ENCODE data around the gene KDM3B.
"Not testable (repeated sequence)": the region's sequence is repeated elsewhere in the genome, so short reads cannot be mapped to it uniquely, and the experiment has no call there.

Gene KDM3B

GRCh38 chr5:138352071-138352721 is at the start of gene KDM3B:
Gene KDM3B, plus strand, starts transcription at chr5:138352685. Its CDS starts 111 bp downstream, at chr5:138352796.
- FAIRE-seq, result no peak

GRCh38 chr5:138303372-138303771 is 49.1 kb upstream of the KDM3B start:
- FAIRE-seq, result no peak
- DNase-seq (ENCODE audit: insufficient read length, low spot score), result no peak

More at GRCh38 chr5:138352071-138352721, at the start of gene KDM3B:
- peak; percentile 84 for DNase-seq (ENCODE audit: insufficient read length, low spot score)

GRCh38 chr5:138305797-138306196 is 46.7 kb upstream of the KDM3B start:
- FAIRE-seq, result peak; percentile 36
- no peak for DNase-seq (ENCODE audit: insufficient read length, low spot score)

- FAIRE-seq, result no peak
- DNase-seq (ENCODE audit: insufficient read length, low spot score), result no peak
Observed at GRCh38 chr5:138315751-138316278, 36.7 kb upstream of the KDM3B start.

- DNase-seq (ENCODE audit: insufficient read length, low spot score) (no peak), FAIRE-seq (no peak)
Observed at GRCh38 chr5:138316355-138316754, 36.1 kb upstream of the KDM3B start.

- DNase-seq (ENCODE audit: insufficient read length, low spot score); FAIRE-seq: not testable (repeated sequence)
Observed at GRCh38 chr5:138318211-138318610, 34.3 kb upstream of the KDM3B start.

- DNase-seq (ENCODE audit: insufficient read length, low spot score), result peak; percentile 30
- FAIRE-seq, result no peak
Observed at GRCh38 chr5:138330813-138331448, 21.6 kb upstream of the KDM3B start.

GRCh38 chr5:138331449-138332368 is 20.8 kb upstream of the KDM3B start, which contains the start of gene CDC25C:
Gene CDC25C, minus strand, starts transcription at chr5:138331804. Its CDS starts 624 bp downstream, at chr5:138331180.
- peak; percentile 92 for FAIRE-seq
- peak; percentile 97 for DNase-seq (ENCODE audit: insufficient read length, low spot score)

- FAIRE-seq (no peak), DNase-seq (ENCODE audit: insufficient read length, low spot score) (no peak)
Observed at GRCh38 chr5:138334867-138335447, 17.5 kb upstream of the KDM3B start.

- DNase-seq (ENCODE audit: insufficient read length, low spot score) (peak; percentile 68), FAIRE-seq (peak; percentile 13)
Observed at GRCh38 chr5:138336952-138337684, 15.4 kb upstream of the KDM3B start.

- peak; percentile 60 for FAIRE-seq
- peak; percentile 79 for DNase-seq (ENCODE audit: insufficient read length, low spot score)
Observed at GRCh38 chr5:138337685-138338410, 14.6 kb upstream of the KDM3B start, which contains the start of gene FAM53C. Gene FAM53C, plus strand, starts transcription at chr5:138338266. Its CDS starts 3,070 bp downstream, at chr5:138341336.

GRCh38 chr5:138338411-138339090 is 13.9 kb upstream of the KDM3B start:
- no peak for DNase-seq (ENCODE audit: insufficient read length, low spot score)
- FAIRE-seq, result no peak

- DNase-seq (ENCODE audit: insufficient read length, low spot score), result no peak
- FAIRE-seq, result no peak
Observed at GRCh38 chr5:138339091-138339456, 13.4 kb upstream of the KDM3B start.

GRCh38 chr5:138339464-138339863 is 13.0 kb upstream of the KDM3B start:
- no peak for FAIRE-seq
- no peak for DNase-seq (ENCODE audit: insufficient read length, low spot score)

GRCh38 chr5:138340008-138340407 is 12.5 kb upstream of the KDM3B start:
- DNase-seq (ENCODE audit: insufficient read length, low spot score) (no peak), FAIRE-seq (no peak)

- FAIRE-seq (no peak), DNase-seq (ENCODE audit: insufficient read length, low spot score) (no peak)
Observed at GRCh38 chr5:138344887-138345622, 7.4 kb upstream of the KDM3B start.

GRCh38 chr5:138346889-138347288 is 5.6 kb upstream of the KDM3B start:
- FAIRE-seq (no peak), DNase-seq (ENCODE audit: insufficient read length, low spot score) (no peak)

Measured in HTR-8/SVneo (cell line).